ENCODE measurements around the gene YAF2.
"Not testable (repeated sequence)": the region's sequence is repeated elsewhere in the genome, so short reads cannot be mapped to it uniquely, and the experiment has no call there.

The YAF2 gene

DNA sequence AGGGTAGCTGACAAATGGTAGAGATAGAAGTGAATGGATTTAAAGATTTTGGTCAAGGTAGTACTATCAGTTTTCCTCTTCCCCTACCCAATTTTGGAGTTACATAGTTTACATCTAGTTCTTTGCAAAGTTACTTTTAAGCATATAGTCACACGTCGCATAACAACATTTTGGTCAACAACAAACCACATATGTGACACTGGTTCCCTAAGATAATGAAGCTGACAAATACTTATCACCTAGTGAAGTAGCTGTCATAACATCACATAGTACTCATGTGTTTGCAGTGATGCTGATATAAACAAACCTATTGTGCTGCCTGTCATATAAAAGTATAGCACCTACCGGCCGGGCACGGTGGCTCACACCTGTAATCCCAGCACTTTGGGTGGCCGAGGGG, 45.4 kb downstream of the YAF2 start:
- DNase-seq: no peak

DNA sequence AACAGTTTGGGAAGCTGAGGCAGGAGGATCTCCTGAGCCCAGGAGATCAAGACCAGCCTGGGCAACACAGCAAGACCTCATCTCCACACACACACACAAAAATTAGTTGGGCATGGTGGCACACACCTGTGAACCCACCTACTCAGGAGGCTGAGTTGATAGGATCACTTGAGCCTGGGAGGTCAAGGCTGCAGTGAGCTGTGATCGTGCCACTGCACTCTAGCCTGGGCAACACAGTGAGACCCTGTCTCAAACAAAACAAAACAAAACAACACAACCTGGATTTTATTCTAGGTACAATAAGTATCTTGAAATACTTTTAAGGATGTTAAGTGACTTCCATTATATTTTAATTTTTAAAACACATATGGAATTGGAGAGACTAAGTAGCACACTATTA, 45.8 kb downstream of the YAF2 start:
- DNase-seq: no peak

DNA sequence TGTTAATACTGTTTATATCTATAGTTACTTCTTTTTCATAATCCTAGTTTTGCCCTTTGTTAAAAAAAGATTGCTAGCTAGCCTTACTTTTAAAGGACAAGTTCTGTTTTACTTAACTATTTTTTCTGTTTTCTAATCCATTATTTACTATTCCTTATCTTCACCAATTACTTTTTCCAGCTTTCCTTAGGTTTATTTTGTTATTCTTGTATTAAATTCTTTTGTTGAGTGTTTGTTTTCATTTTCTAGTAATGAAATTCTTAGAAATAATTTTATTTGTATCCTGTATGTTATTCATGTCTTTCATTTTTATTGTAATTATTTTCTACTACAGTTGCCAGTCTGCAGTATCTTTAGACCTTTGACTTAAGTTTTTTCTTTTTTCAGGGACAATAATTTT, 47.7 kb downstream of the YAF2 start:
- DNase-seq: no peak

DNA sequence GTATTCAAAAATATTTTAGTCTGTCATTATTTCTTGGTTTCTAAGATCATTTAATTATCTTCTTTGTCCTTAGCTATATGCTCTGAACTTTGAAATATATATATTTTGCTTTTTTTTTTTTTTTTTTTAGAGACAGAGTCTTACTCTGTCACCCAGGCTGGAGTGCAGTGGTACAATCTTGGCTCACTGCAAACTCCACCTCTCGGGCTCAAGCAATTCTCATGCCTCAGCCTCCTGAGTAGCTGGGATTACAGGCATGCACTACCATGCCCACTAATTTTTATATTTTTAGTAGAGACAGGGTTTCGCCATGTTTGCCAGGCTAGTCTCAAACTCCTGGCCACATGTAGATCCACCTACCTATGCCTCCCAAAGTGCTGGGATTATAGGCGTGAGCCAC, 49.8 kb downstream of the YAF2 start:
- not testable (repeated sequence) for DNase-seq

DNA sequence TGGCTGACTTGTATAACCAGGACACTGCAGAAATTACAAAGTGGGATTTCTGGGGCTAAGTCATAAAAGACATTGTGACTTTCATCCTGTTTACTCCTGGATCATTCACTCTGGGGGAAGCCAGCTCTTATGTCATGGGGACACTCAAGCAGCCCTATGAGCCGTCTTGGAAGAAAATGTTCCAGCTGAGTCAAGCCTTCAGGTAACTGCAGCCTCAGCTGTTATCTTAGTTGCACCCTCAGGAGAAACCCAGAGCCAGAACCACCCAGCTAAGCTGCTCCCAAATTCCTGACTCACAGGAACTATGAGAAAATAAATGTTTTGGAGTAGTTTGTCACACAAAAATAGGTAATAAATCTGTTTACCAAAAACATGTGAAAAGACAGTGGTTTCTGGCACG, 50.2 kb downstream of the YAF2 start:
- no peak for DNase-seq

DNA sequence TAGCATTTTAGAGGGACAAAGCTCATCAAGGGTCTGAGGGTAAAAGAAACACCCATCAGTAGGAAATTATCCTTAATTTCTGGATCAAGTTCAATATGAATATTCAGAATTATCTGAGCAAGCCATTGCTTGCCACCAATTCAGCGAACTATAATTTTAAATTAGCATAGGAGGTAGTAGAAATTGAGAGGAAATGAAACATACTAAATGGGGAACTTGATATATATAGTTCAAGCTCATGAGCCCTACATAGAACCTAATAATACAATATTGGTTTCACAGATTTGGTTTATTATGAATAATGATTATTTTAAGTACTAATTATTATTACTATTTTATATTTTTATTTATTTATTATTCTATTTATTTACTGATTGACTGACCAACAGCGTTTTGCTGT, 51.3 kb downstream of the YAF2 start:
- no peak for DNase-seq

DNA sequence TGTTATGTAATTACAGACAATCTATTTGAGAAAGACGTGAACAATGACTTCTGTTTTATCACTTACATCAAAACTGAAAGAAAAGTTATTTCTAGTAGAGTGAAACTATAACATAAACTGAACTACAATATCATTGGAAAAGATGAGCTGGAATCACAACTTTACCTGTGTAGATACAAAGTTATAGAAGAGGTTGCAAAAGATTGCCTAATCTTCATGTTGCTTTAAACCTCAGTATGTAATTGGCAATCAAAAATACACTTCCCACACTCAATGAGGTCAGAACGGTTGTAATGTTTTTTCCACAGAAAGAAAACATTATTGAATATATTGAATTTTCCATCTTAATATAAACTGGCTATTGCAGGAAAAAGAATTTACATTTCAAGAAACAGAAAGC, 55.7 kb downstream of the YAF2 start:
- DNase-seq: no peak

DNA sequence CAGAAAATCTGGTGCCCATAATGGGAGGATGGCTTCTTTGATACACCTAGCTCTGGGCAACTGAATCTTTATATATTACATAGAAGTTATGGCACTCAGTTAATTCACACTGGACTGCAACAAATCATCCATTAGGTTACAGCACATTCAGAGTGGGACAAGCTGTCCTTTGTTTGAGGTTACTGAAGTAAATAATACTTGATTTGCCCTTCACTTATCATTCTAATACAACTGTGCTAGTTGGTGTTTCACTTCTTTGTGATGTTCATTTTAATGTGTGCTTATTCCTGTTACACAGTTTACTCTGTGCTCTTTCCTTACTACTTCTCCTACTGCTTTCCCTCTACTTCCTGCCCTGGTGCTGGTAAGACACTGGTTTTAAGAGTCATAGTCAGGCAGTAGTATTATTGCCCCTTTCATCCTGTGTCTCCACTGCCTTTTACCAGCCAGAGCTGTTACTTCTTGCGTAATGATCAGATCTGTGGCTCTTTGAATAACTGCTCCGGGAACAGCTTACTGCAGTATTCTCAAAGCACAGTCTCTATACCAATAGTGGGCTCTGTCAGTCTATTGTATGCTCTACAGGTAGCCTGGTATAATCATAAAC, 57.0 kb downstream of the YAF2 start:
- no peak for DNase-seq

DNA sequence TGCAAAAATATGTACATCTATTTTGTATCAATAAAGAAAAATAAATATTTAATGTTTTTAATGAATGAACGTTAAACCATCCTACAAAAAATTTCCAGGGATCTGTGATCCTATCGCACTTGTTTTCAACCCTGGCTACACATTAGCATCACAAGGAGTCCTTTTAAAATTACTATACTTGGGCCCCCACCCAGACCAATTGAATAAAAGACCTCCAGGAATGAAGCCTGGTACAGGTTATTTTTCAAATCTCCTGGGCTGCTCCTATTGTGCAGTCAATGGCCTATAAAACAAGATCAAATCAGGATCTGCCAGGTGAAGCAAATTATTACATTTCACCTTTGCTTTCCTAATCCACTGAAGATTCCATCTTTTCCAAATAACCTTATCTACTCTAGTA, 59.9 kb downstream of the YAF2 start:
- no peak for DNase-seq

DNA sequence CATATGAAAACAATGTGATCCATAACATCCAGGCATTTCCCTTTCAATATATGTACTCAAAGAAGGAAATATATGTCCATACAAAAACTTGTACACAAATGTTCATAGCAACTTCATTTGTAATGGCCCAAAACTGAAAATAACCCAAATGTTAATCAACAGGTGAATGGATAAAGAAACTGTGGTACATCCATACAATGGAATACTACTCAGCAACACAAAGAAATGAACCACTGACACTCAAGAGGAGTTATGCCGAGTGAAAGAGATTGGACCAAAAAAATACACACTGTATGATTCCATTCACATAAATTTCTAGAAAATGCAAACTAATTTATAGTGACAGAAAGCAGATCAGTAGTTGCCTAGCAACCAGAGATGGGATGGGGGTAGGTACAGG, 63.1 kb downstream of the YAF2 start:
- no peak for DNase-seq

DNA sequence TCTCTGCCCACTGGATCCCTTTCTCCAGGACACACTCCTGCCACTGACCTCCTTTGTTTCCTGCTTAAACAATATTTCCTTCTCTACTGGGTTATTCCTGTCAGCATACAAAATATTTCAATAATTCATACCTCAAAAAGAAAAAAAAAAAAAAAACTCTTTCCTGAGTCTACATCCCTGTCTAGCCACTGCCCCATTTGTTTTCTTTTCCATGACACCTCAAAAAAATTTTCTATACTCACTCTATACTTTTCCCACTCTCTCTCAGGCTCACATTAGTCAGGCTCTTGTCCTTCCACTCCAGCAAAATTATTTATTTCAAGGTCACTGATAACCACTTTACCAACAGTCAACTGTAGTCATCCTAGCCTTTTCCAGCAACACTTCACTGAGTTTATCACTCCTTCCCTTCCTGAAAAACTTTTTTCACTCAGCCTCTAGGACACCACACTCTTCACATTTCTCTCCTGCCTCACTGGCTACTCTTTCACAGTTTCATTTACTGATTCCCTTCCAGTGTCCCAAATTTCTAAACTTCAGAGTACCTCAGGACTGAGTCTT, 64.0 kb downstream of the YAF2 start:
- DNase-seq: no peak

DNA sequence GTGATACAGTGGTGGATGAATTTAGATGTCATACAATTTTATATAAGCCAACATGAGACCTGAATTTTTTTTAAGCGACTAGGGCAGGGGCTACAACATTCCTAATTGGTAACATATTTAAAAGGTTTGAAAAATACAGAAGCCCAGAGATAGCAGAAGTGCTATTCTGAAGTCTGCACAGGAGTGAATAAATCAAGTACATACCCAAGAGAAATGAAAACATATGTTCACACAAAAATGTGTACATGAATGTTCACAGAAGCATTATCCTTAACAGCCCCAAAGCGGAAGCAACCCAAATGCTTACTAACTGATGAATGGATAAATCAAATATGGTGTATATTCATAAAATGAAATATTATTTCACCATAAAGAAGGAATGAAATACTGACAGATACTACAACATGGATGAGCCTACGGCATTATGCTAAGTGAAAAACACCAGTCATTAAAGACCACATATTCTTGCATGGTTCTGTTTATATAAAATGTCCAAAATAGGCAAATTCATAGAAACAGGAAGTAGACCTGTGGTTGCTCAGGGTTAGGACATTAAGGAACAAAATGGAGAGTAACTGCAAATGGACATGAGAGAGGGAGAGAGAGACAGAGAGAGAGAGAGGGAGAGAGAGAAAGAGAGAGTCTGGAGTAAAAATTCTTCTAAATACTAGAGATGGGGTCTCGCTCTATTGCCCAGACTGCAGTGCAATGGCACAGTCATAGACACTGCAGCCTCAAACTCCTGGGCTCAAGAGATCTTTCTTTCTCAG, 65.4 kb downstream of the YAF2 start:
- DNase-seq: no peak

DNA sequence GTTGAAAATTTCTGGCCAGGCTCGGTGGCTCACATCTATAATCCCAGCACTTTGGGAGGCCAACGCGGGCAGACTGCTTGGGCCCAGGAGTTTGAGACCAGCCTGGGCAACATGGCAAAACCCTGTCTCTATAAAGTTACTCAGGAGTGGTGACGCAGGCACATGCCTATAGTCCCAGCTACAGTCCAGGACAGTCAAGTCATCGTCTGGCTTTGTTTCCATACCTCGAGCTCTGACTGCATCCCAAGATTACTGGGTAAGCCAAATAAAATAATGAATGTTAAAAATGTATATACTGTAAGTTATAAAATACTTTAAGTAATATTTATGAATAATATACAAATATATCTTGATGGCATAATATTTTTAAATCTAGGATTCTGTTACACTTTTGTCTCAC, 70.3 kb downstream of the YAF2 start:
- DNase-seq: no peak

DNA sequence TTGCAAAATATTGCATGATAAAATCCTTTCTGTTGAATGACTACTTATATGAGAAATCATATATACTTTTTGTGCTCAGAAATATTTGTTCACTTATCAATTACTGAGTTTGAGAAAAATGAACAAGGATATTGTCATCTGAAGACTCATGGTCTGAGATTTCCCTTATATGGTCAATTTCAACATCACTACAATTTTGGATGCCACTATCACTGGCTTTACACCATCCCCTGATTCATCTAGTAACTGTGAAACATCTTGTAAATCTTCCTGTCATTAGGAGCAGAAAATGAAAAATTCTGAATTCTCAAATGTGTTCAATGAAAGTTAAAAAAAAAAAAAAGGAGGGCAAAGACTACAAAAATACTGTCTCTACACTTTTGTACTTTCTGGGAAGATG, 71.5 kb downstream of the YAF2 start:
- no peak for DNase-seq

DNA sequence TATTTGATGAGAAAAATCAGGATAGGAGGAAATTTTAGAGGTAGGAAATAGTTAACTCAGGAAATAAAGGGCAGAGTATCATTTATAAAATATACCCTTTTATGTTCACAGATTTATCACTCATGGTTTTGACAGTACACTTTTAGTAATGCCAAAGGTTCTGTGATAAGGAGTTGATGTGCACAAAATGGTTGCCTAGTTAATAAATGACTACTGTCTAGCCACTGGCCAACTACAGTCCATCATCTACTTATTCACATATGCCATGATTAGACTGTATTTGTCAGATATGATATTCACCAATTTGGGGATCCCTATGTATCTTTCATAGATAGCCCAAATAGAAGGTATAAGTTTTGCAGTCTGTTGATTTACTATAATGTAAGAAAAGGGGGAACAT, 74.1 kb downstream of the YAF2 start:
- no peak for DNase-seq

DNA sequence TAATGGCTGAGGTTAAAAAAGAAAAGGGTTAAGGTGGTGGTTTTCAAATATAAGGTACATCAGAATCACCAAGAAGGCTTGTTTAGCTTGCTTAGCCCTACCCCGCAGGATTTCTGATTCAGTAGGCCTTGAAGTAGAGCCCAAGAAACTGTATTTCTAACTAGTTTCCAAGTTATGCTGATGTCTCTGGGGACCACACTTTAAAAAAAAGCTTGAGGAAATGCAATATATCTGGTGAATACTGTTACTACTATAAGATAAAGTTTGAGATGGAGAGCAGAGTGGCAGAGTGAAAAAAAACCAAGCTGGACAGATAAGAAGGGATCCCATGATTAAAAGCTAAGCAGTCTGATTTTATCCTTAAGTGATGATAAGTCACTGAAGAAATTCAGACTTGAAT, 75.1 kb downstream of the YAF2 start:
- no peak for DNase-seq

DNA sequence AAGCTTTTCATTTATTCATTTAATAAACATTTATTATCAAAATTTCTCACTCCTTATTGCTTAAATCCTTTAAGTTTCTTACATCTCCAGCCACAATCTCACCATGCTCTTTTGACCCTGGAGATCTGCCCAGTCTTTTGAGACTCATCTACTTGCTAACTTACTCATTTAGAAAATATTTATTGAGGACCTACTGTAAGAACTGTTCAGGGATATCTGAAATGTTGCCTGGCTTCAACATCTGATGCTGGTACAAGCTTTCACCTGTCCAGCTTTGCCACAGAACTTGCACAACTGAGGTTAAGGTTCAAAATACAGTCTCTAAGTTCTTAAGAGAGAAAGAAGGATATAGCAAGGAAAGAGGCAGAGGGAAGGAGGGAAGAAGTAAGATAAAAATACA, 75.9 kb downstream of the YAF2 start:
- no peak for DNase-seq

DNA sequence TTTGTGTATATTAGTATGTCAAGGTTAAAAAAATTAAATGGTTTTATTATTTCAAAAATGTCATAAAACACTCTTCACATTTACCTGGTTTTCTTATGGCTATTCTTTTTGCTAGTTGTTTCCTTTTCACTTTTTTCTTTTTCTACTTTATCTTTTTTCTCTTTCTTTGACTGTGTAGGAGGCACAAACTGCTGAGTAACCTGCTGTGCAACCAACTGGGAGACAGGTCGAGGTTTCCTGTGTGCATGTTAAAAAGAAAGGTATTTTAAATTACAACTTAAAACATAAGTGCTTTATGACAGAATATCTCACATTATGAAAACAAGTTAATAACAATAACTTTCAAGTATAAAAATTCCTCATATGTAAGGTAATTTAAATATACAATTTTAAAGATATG, 76.5 kb downstream of the YAF2 start:
- no peak for DNase-seq

DNA sequence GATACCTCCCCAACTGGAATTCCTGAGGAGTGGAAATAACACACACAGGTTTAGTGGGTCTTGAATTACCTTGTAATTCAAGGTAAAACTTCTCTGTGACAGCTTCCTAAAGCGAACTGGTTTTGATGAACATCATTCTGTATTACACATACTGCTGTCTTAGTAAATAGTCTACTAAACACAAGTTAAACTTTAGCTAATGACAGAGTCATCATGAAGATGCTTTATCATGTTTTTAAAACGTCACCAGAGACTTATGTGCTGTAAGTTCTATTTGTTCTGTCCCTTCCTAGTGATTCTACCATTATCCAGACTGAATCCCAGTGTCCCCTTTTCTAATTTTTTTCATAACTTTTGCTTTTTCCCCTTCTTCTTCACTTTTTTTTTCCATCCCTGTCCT, 81.8 kb downstream of the YAF2 start:
- no peak for DNase-seq

DNA sequence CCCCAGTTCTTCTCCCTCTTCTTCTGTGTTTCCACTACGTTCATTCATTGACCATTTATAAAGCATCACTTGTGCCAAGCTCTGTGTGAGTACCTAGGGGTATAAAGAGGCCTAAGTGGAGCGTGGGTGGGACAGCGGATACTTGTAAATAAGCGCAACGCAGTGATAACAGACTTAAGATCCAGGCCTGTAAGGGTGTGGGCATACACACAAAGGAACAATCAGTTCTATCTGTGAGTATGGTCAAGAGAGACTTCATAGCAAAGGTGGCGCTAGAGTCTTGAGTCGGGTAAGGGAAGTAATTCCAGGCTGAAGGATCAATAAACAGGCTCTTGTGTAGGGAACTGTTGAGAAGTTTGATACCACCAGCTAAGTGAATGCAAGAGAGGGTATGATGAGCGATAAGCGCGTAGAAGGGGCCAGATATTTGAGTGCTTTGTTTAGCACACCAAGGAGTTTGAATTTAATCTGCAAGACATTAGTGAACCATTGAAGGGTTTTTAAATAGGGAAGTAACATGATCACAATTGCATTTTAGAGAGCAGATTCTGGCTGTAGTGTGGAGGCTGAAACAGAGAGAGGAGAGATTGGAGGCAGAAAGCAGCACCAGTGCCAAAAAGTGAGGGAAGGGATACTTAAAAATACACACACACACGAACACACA, 92.4 kb downstream of the YAF2 start:
- no peak for DNase-seq

DNA sequence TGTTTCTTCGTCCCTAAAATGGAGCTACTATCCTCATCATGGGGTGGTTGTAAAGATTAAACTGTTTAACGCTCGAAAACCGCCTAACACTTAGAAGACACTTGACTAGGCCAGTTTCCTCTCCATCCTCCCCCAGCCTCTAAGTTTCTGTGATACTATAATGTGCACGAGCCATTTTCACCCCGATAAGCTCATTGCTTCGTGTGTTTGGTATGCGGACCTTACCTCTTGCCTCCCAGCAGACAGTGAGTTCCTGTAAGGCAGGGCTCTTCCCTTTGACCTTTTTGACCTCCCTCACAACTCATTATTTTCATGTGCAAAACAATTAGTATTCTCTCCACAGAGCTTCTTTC, 92.9 kb downstream of the YAF2 start:
- DNase-seq: no peak

DNA sequence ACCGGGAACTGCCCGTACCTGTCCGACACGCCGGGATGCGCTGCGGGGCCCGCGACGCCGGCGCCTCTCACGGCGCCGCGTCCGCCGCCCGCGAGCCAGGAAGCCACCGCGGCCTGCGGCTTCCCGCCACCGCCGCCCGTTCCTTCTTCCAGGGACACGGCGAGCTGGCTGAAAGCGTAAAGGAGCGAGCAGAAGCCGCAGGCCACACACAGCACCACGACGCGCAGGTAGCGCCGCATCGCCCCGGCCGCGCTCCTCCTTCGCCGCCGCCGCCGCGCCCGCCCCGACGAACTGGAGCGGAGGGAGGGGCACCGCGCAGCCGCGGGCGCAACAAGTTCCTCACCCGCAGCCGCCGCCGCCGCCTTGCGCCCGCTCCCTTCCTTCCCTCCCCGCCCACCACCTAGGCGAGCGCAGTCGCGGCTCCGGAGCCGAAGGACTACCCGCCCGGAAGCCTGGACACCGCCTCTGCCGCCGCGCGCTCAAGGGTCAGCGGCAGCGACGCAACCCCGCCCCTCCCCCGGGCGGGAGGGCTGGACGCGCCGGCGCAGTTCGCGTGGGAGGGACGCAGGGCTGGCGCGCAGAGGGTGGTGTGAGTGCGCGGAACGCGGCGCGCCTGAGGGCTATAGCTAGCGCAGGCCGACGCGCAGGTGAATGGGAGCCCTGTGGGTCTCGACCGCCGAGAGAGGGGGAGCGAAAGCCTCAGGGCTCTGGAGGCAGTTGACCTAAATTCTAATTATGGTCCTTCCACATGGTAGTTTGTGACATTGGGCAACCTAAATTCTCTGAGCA, 93.4 kb downstream of the YAF2 start, which contains the start of gene GXYLT1:
TSS of gene GXYLT1 (minus strand) at position 467 of the 789 bp plus-strand sequence. CDS start at position 239, 228 bp downstream.
- peak; percentile 76 for DNase-seq

DNA sequence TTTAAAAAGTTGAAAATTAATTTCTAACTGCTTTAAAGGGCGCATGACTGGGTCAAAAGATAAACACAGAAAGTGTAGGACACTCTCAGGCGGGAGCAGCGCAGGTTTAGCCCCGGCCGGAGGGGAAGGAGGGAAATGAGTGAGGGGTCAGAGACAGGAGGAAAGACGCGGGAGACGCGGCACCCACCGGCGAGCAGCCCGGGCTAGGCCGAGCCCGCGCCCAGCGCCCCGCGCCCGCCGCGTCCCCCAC, 94.0 kb downstream of the YAF2 start:
- no peak for DNase-seq

All from activated effector memory CD4-positive, alpha-beta T cell treated with Interleukin-2 at 50 U/mL for 16 hours (primary cell).